GM06990 (cell line): ENCODE results near the gene NTSR1.

Source experiments
- DNase-seq: peaks from one replicate; pipeline ENCODE4 v3.0.0-alpha.2; 2011; ENCODE audit not compliant: insufficient read length; ENCODE audit errors: extremely low read depth
- H3K27me3 ChIP-seq: replicated peaks from 2 replicates; pipeline ENCODE4 v1.6.0; 2011; ENCODE audit warnings: low read length; ENCODE audit not compliant: control insufficient read depth, insufficient read depth
- H3K36me3 ChIP-seq: 2 replicates; pipeline ENCODE4 v1.5.1; 2011; ENCODE audit warnings: low read length; ENCODE audit not compliant: control insufficient read depth, insufficient read depth
- H3K4me3 ChIP-seq: replicated peaks from 2 replicates; pipeline ENCODE4 v1.5.1; 2011; ENCODE audit warnings: low read depth, mild to moderate bottlenecking, control low read depth, low read length
- CTCF ChIP-seq: IDR thresholded peaks from 2 replicates; pipeline ENCODE4 v1.5.1; 2011; ENCODE audit warnings: low read length, control low read depth, mild to moderate bottlenecking, inconsistent platforms; ENCODE audit not compliant: insufficient read depth, poor library complexity, severe bottlenecking

The NTSR1 gene

GRCh38 chr20:62792182-62792939 is 83.7 kb downstream of the NTSR1 start:
- Histone ChIP-seq H3K36me3 (no peaks in the 10 kb centered on the region), H3K27me3 (no peaks in the 10 kb centered on the region), H3K4me3 (no peak overlapping the region)
- no peak for DNase-seq
- TF ChIP-seq CTCF: no peak

GRCh38 chr20:62792940-62793756 is 84.5 kb downstream of the NTSR1 start:
- H3K4me3 ChIP-seq: no peak overlapping the region
- no peak for DNase-seq
- H3K36me3 ChIP-seq: 0 out of 2 replicates have a peak, but pooled peaks cover 1% of the 10 kb centered on the region
- H3K27me3 ChIP-seq: no peaks in the 10 kb centered on the region
- no peak for TF ChIP-seq CTCF

GRCh38 chr20:62793757-62794006 is 85.0 kb downstream of the NTSR1 start:
- no peak for TF ChIP-seq CTCF
- Histone ChIP-seq H3K4me3 (peak overlapping the region; percentile 47), H3K27me3 (no peaks in the 10 kb centered on the region), H3K36me3 (peaks cover 2% of the 10 kb centered on the region)
- DNase-seq: no peak

- peak; percentile 98 for DNase-seq
- Histone ChIP-seq H3K4me3 (peak overlapping the region; percentile 53), H3K36me3 (peaks cover 7% of the 10 kb centered on the region), H3K27me3 (no peaks in the 10 kb centered on the region)
- no peak for TF ChIP-seq CTCF
These were observed 85.5 kb downstream of the NTSR1 start for GRCh38 chr20:62794007-62794724.

GRCh38 chr20:62795023-62795761 is 86.6 kb downstream of the NTSR1 start:
- Histone ChIP-seq H3K36me3 (peaks cover 13% of the 10 kb centered on the region), H3K27me3 (no peaks in the 10 kb centered on the region), H3K4me3 (peak overlapping the region; percentile 67)
- no peak for TF ChIP-seq CTCF
- peak; percentile 82 for DNase-seq
